Fibroblast of villous mesenchyme (primary cell): ENCODE results near the gene NRIP2. TPM values are rescaled to one million over a fixed set of nuclear protein-coding genes. Genes with fewer than 3 reads are reported as not detected.

Experiments
- DNase-seq: peaks from one replicate; pipeline ENCODE4 v3.0.0-alpha.2; 2010; ENCODE audit warnings: low read depth
- H3K4me3 ChIP-seq: 2 replicates; pipeline ENCODE4 v1.5.1; 2011; ENCODE audit warnings: low read depth, mild to moderate bottlenecking, low read length
- CTCF ChIP-seq: IDR thresholded peaks from 2 replicates; pipeline ENCODE4 v1.5.1; 2012; ENCODE audit warnings: low read depth, mild to moderate bottlenecking, low read length; ENCODE audit not compliant: insufficient read depth
- total RNA-seq: library from RNA; depleted of rRNA; stranded (reverse); fragments of >200 nt; gene quantifications from 2 replicates; pipeline ENCODE4 v1.2.3, GENCODE V29; 2012

Gene NRIP2
- total RNA-seq, 1 donor: 0.86 TPM

GRCh38 chr12:2793561-2793960 is 41.3 kb downstream of the NRIP2 start:
- no peak for TF ChIP-seq CTCF
- DNase-seq: no peak
- H3K4me3 ChIP-seq: no peak overlapping the region

- TF ChIP-seq CTCF: no peak
- no peak overlapping the region for H3K4me3 ChIP-seq
- DNase-seq: no peak
Measured at GRCh38 chr12:2792671-2793500, 41.9 kb downstream of the NRIP2 start.

GRCh38 chr12:2791089-2791488 is 43.7 kb downstream of the NRIP2 start:
- DNase-seq: no peak
- no peak for TF ChIP-seq CTCF
- H3K4me3 ChIP-seq: no peak overlapping the region

GRCh38 chr12:2785017-2785416 is 49.8 kb downstream of the NRIP2 start:
- no peak for TF ChIP-seq CTCF
- H3K4me3 ChIP-seq: no peak overlapping the region
- DNase-seq: no peak

- peak; percentile 92 for TF ChIP-seq CTCF
- no peak overlapping the region for H3K4me3 ChIP-seq
- peak; percentile 52 for DNase-seq
Measured at GRCh38 chr12:2783936-2784600, 50.8 kb downstream of the NRIP2 start.

- no peak for TF ChIP-seq CTCF
- DNase-seq: no peak
Measured at GRCh38 chr12:2779281-2779680, 55.6 kb downstream of the NRIP2 start.

More at GRCh38 chr12:2779281-2779680, 55.6 kb downstream of the NRIP2 start:
- H3K4me3 ChIP-seq: no peak overlapping the region
